ENCODE results near the gene EPB41.

GRCh38 chr1:29121516-29121935 lies 207.2 kb downstream of the EPB41 start:
- TF ChIP-seq CTCF (conservative IDR thresholded peaks at IDR 0.05; ENCODE audit: low read depth, low read length) (no peak), CHD1 (IDR thresholded peaks at IDR 0.05; ENCODE audit: low read depth, low read length) (no peak), CEBPB (IDR thresholded peaks at IDR 0.05; ENCODE audit: low read depth, low read length) (no peak), ELK1 (IDR thresholded peaks at IDR 0.05; ENCODE audit: borderline replicate concordance, low read depth, low read length) (no peak), SMC3 (IDR thresholded peaks at IDR 0.05; ENCODE audit: low read depth, low read length) (no peak), POLR2A (IDR thresholded peaks at IDR 0.05; ENCODE audit: low read depth, low read length) (no peak), MAZ (IDR thresholded peaks at IDR 0.05; ENCODE audit: borderline replicate concordance, low read depth, low read length) (no peak), NFE2L2 (IDR thresholded peaks at IDR 0.05; ENCODE audit: low read depth, low read length) (no peak), USF2 (IDR thresholded peaks at IDR 0.05; ENCODE audit: low read depth, low read length) (no peak), RAD21 (IDR thresholded peaks at IDR 0.05; ENCODE audit: low read length) (no peak), RFX5 (IDR thresholded peaks at IDR 0.05; ENCODE audit: low read depth, low read length) (no peak), RCOR1 (IDR thresholded peaks at IDR 0.05; ENCODE audit: insufficient replicate concordance, low read length) (no peak), BHLHE40 (IDR thresholded peaks at IDR 0.05; ENCODE audit: low read depth, low read length) (no peak), FOS (IDR thresholded peaks at IDR 0.05; ENCODE audit: low read depth, low read length) (no peak)

Measured in IMR-90 (cell line).